Osteocyte (in vitro differentiated cells): ENCODE results near the gene CDC42SE2. TPM values are rescaled to one million over a fixed set of nuclear protein-coding genes. Genes with fewer than 3 reads are reported as not detected.
A peak's percentile ranks its signal among the peaks of the same experiment; 100 is the strongest.

Source experiments
- DNase-seq: peaks from one replicate; pipeline ENCODE4 v3.0.0; 2021; ENCODE audit warnings: mixed read lengths; ENCODE audit not compliant: unreplicated experiment; ENCODE audit errors: extremely low spot score
- H3K27ac Mint-ChIP-seq: one replicate; pipeline ENCODE4 v1.8.0; 2021; ENCODE audit warnings: mild to moderate bottlenecking, mixed read lengths; ENCODE audit not compliant: unreplicated experiment
- H3K27me3 Mint-ChIP-seq: one replicate; pipeline ENCODE4 v1.8.0; 2021; ENCODE audit warnings: mixed read lengths; ENCODE audit not compliant: unreplicated experiment
- H3K36me3 Mint-ChIP-seq: one replicate; pipeline ENCODE4 v1.8.0; 2021; ENCODE audit warnings: mixed read lengths; ENCODE audit not compliant: unreplicated experiment
- H3K4me1 Mint-ChIP-seq: one replicate; pipeline ENCODE4 v1.8.0; 2021; ENCODE audit warnings: mixed read lengths; ENCODE audit not compliant: unreplicated experiment
- H3K4me3 Mint-ChIP-seq: one replicate; pipeline ENCODE4 v1.8.0; 2021; ENCODE audit warnings: mild to moderate bottlenecking, moderate library complexity, mixed read lengths; ENCODE audit not compliant: unreplicated experiment
- H3K9me3 Mint-ChIP-seq: one replicate; pipeline ENCODE4 v1.8.0; 2021; ENCODE audit warnings: mixed read lengths; ENCODE audit not compliant: unreplicated experiment
- total RNA-seq: library from RNA; stranded (reverse); gene quantifications from 2 replicates; pipeline ENCODE4 v1.2.1, GENCODE V29; 2021
- TF ChIP-seq, protein P1 (sequence below): fragments of 200-600 bp; sonication (generic); IDR thresholded peaks from 2 replicates; pipeline ENCODE4 v1.5.0; 2021; ENCODE audit warnings: antibody characterized with exemption, mild to moderate bottlenecking, moderate library complexity

The CDC42SE2 gene
- total RNA-seq, 1 donor from 2014 or later, result 21.6 TPM

DNA sequence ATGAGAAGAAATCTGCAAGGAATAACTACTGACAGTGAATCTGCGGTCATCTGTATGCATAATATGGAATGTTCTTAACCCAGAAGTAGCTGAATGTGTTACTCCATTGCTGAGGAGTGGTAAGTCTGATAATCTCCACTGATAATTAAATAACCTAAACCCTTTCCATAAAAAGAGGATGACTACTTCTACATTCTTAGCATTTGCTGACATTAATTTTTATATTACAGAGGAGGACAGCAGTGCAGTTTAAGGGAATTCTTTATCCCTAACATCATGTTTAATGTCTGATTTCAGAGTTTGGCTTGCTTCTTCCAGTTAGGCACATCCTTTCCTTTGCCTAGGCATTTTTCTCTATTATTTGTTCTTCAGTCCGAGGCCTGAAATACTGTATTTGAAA lies 52.2 kb downstream of the CDC42SE2 start:
- no peak for DNase-seq
- TF ChIP-seq, protein P1, sequence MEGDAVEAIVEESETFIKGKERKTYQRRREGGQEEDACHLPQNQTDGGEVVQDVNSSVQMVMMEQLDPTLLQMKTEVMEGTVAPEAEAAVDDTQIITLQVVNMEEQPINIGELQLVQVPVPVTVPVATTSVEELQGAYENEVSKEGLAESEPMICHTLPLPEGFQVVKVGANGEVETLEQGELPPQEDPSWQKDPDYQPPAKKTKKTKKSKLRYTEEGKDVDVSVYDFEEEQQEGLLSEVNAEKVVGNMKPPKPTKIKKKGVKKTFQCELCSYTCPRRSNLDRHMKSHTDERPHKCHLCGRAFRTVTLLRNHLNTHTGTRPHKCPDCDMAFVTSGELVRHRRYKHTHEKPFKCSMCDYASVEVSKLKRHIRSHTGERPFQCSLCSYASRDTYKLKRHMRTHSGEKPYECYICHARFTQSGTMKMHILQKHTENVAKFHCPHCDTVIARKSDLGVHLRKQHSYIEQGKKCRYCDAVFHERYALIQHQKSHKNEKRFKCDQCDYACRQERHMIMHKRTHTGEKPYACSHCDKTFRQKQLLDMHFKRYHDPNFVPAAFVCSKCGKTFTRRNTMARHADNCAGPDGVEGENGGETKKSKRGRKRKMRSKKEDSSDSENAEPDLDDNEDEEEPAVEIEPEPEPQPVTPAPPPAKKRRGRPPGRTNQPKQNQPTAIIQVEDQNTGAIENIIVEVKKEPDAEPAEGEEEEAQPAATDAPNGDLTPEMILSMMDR, result no peak
- Mint-ChIP-seq H3K9me3 (peaks cover 4% of the 10 kb centered on the region), H3K27me3 (no peaks in the 10 kb centered on the region), H3K4me1 (peaks cover 50% of the 10 kb centered on the region), H3K27ac (no peak overlapping the region), H3K4me3 (no peak overlapping the region), H3K36me3 (peaks cover 5% of the 10 kb centered on the region)

DNA sequence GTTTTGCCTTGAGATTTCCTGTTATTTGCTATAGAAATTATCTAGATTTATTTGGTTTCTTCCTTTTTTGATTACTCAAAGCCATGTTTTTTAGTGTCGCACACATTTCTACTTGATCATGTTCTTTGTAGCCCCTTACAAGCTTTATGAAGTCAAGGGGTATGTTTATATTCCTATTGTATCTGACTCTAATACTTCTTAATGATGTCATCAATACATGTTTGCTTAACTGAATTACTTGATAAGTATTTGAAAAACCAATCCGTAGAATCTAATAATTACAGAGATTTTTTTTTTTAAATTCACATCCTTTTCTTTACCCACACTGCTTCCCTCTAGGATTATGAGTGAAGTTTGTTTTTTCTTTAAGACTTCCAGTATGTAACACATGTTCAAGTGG lies 53.0 kb downstream of the CDC42SE2 start:
- Mint-ChIP-seq H3K36me3 (peaks cover 9% of the 10 kb centered on the region), H3K27me3 (no peaks in the 10 kb centered on the region), H3K9me3 (peaks cover 6% of the 10 kb centered on the region), H3K27ac (peak overlapping the region; percentile 38), H3K4me1 (peaks cover 46% of the 10 kb centered on the region), H3K4me3 (no peak overlapping the region)
- DNase-seq, result no peak
- TF ChIP-seq, protein P1, result no peak

GRCh38 chr5:131318455-131318854 lies 54.6 kb downstream of the CDC42SE2 start:
- peaks cover 6% of the 10 kb centered on the region for H3K9me3 Mint-ChIP-seq
- H3K36me3 Mint-ChIP-seq, result peaks cover 9% of the 10 kb centered on the region
- peaks cover 37% of the 10 kb centered on the region for H3K4me1 Mint-ChIP-seq
- H3K27ac Mint-ChIP-seq, result no peak overlapping the region
- TF ChIP-seq, protein P1, result no peak
- no peaks in the 10 kb centered on the region for H3K27me3 Mint-ChIP-seq
- DNase-seq, result no peak
- H3K4me3 Mint-ChIP-seq, result no peak overlapping the region

DNA sequence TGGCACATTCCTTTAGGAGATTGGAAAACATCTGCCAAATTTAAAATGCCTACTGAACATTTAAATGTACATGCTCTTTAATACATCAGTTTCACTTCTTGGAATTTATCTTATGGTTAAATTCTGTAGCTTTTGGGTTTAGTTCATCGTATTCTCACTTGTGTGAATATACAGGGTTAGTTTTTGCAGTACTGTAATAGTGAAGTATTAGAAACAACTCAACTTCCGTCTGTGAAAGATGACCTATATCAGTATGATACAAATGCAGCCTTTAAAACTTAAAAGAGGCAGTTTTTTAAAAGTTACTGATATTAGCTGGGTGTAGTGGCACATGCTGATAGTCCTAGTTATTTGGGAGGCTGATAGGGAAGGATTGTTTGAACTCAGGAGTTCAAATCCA lies 57.2 kb downstream of the CDC42SE2 start:
- TF ChIP-seq, protein P1, result no peak
- no peak for DNase-seq
- Mint-ChIP-seq H3K9me3 (peaks cover 6% of the 10 kb centered on the region), H3K4me1 (peaks cover 40% of the 10 kb centered on the region), H3K4me3 (no peak overlapping the region), H3K27me3 (no peaks in the 10 kb centered on the region), H3K36me3 (peaks cover 9% of the 10 kb centered on the region), H3K27ac (no peak overlapping the region)

DNA sequence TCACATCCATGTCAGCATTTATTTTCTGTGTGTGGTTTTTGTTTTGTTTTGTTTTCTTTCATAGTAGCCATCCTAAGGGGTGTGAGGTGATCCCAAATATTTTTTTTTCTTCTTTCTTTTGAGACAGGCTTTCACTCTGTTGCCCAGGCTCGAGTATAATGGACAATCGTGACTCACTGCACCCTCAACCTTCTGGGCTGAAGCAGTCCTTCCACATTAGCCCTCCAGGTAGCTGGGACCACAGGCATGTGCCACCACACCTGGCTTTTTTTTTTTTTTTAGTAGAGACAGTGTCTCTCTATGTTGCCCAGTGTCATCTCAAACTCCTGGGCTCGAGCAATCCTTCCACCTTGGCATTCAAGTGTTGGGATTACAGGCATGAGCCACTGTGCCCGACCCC lies 59.1 kb downstream of the CDC42SE2 start:
- TF ChIP-seq, protein P1, result no peak
- Mint-ChIP-seq H3K27ac (no peak overlapping the region), H3K27me3 (no peaks in the 10 kb centered on the region), H3K4me3 (no peak overlapping the region), H3K9me3 (peaks cover 6% of the 10 kb centered on the region), H3K4me1 (peaks cover 42% of the 10 kb centered on the region), H3K36me3 (peaks cover 6% of the 10 kb centered on the region)
- DNase-seq, result no peak
